Smooth muscle cell of the brain vasculature (primary cell): ENCODE measurements around the gene CEL.
"Not testable (repeated sequence)": the region's sequence is repeated elsewhere in the genome, so short reads cannot be mapped to it uniquely, and the experiment has no call there.

Experiments used
- DNase-seq: peaks from one replicate; pipeline ENCODE4 v3.0.0-alpha.2; 2012; ENCODE audit warnings: low read depth, low spot score

The CEL gene

GRCh38 chr9:133046900-133047295, 14.9 kb upstream of the CEL start:
- DNase-seq = no peak

- DNase-seq = no peak
These were observed 13.2 kb upstream of the CEL start for GRCh38 chr9:133048595-133048994.

GRCh38 chr9:133049043-133049442, 12.7 kb upstream of the CEL start:
- no peak for DNase-seq

- peak; percentile 58 for DNase-seq
These were observed 11.6 kb upstream of the CEL start for GRCh38 chr9:133050142-133050541.

- no peak for DNase-seq
These were observed 11.0 kb upstream of the CEL start for GRCh38 chr9:133050781-133051180.

GRCh38 chr9:133051281-133051900, 10.4 kb upstream of the CEL start:
- no peak for DNase-seq

GRCh38 chr9:133051966-133052539, 9.7 kb upstream of the CEL start:
- DNase-seq = no peak

DNA sequence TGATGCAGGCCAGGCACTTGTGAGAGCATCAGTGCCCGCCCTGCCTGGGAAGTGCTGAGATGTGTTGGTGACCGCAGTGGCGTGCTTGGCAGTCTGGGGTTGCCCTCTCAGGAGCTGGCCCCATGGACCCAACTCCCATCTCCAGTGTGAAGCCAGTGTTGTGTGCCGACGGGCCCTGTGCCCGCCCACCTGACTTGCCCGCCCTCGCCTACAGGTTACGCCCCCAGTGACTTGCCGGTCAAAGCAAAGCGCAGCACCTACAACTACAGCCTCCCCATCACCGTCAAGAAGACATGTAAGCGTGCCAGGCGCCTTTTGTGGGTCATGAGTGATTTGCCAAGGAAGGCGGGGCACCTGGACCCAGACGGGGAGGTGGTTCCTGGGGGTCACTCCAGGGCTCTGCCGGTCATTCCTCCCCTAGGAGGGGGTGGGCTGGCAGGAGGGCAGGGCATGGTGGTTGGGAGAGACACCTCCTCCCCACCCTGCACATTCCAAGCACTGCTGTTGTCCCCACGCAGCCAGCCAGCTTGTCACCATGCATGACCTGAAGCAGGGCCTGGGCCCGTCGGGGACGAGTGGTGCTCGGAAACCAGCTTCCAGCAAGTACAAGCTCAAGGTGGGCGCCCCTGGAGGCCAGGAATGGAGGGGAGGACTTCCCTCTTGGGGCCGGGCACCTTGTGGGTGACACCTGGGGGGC, 7.4 kb upstream of the CEL start:
- DNase-seq = no peak

- peak; percentile 70 for DNase-seq
These were observed 6.8 kb upstream of the CEL start for GRCh38 chr9:133054966-133055365.

GRCh38 chr9:133055788-133056420, 5.9 kb upstream of the CEL start:
- no peak for DNase-seq

GRCh38 chr9:133056533-133056932, 5.2 kb upstream of the CEL start:
- no peak for DNase-seq

GRCh38 chr9:133057006-133057405, 4.8 kb upstream of the CEL start:
- DNase-seq = no peak

GRCh38 chr9:133057553-133057952, 4.2 kb upstream of the CEL start:
- no peak for DNase-seq

GRCh38 chr9:133058071-133058470, 3.7 kb upstream of the CEL start:
- DNase-seq = no peak

DNA sequence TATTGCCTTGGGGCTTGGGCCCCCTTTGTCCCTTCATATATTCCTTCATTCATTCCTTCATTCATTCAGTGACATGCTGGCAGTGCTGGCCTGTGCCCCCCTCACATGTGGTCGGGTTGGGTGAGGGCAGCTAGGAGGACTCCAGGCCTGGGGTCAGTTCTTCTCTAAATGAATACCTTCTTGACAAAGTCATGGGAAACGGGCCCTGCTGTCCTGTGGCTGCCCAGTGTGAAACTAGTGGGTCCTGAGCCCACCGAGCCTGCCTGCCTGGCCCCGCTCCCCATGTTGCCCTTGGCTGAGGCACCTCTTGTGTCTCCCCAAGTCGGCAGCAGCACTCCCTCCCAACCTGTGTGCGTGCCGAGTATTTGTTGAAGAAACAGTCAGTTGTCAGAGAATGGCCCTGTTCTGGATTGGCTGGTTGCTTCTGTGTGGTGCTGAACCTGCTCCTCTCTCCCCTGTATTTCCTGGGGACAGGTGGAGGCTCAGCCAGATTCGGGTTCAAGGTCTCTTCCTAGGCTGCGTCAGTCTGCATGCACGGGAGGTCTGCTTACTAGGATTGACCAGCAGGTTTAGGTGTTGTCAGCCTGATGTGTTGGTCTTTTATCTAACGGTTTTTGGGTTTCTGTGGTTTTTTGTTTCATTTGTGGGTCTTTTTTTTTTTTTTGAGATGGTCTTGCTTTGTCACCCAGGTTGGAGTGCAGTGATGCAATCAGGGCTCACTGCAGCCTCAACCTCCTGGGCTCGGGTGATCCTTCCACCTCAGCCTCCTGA, 3.0 kb upstream of the CEL start:
- DNase-seq = no peak

DNA sequence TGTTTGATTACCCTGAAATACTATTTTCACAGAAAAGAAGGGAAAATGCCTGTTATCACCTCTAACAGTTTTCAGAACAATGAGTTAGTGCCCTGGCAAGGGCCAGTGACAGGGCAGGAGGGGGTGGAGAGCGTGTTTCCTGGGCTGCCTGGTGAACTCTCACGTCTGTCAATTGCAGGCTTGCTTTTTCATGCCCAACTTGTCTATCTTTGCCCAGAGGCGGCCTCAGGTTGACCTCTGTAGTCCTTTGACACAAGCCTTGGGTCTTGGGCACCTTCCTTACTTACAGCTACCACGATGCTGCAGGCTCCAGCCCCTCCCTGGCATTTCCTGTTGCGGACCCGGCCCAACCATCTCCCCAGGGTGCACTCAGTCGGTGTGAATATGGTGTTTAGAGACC, 2.2 kb upstream of the CEL start:
- no peak for DNase-seq

DNA sequence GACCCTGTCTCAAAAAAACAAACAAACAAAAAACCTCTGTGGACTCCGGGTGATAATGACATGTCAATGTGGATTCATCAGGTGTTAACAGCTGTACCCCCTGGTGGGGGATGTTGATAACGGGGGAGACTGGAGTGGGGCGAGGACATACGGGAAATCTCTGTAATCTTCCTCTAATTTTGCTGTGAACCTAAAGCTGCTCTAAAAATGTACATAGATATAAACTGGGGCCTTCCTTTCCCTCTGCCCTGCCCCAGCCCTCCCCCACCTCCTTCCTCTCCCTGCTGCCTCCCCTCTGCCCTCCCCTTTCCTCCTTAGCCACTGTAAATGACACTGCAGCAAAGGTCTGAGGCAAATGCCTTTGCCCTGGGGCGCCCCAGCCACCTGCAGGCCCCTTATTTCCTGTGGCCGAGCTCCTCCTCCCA, 1.4 kb upstream of the CEL start:
- DNase-seq = no peak

- DNase-seq = not testable (repeated sequence)
These were observed 590 bp upstream of the CEL start for GRCh38 chr9:133061019-133061763.

DNA sequence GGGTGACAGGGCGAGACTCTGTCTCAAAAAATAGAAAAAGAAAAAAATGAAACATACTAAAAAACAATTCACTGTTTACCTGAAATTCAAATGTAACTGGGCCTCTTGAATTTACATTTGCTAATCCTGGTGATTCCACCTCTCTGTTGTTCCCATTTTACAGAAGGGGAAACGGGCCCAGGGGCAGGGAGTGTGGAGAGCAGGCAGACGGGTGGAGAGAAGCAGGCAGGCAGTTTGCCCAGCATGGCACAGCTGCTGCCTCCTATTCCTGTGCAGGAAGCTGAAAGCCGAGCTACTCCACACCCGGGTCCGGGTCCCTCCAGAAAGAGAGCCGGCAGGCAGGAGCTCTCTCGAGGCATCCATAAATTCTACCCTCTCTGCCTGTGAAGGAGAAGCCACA, 788 bp downstream of the CEL start:
- not testable (repeated sequence) for DNase-seq

- no peak for DNase-seq
These were observed 1.3 kb downstream of the CEL start for GRCh38 chr9:133063159-133063499.

DNA sequence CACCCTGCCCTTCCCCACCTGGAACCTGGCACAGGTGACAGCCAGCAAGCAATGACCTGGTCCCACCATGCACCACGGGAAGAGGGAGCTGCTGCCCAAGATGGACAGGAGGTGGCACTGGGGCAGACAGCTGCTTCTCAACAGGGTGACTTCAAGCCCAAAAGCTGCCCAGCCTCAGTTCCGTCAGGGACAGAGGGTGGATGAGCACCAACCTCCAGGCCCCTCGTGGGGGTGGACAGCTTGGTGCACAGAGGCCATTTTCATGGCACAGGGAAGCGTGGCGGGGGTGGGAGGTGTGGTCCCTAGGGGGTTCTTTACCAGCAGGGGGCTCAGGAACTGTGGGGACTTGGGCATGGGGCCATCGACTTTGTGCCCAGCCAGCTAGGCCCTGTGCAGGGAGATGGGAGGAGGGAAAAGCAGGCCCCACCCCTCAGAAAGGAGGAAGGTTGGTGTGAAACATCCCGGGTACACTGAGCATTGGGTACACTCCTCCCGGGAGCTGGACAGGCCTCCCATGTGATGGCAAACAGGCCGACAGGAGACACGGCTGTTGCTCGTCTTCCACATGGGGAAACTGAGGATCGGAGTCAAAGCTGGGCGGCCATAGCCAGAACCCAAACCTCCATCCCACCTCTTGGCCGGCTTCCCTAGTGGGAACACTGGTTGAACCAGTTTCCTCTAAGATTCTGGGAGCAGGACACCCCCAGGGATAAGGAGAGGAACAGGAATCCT, 1.9 kb downstream of the CEL start:
- no peak for DNase-seq
